ENCODE data around the gene STK39. TPM values are rescaled to one million over a fixed set of nuclear protein-coding genes. Genes with fewer than 3 reads are reported as not detected.

STK39 gene
- polyA plus RNA-seq, 1 donor (not counting 4 experiments of a cell fraction or from before 2014, with no cell fraction given), result 20.7 TPM

DNA sequence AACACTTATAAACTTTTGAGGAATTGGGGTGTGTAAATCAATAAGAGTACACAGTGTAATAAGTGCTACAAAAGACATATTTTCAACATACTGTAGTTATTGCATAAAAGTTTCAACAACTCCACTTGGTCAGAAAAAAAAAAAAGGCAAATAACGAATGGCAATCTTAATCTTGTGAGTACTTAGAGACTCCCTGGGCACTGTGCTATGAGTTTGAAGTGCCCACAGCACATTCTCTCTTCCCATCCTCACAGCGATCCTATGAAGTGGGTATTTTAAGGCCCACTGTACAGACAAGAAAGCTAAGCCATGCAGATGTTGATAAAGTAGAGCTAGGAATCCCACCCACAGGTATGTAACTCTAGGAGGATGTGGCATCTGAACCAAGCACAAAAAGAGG is 112.3 kb downstream of the STK39 start:
- no peaks in the 10 kb centered on the region for H3K9me3 ChIP-seq (ENCODE audit: control insufficient read depth, low read depth, low read length)
- H3K36me3 ChIP-seq (ENCODE audit: control insufficient read depth in 2 of 2, extremely low read depth in 1 of 2, insufficient read depth in 2 of 2, low read length in 2 of 2), result peaks cover 1 to 5% of the 10 kb centered on the region in 2 experiments
- no peak overlapping the region for H2AFZ ChIP-seq (ENCODE audit: control insufficient read depth, low read length)
- no peak for FAIRE-seq
- no peak overlapping the region for H3K27ac ChIP-seq (ENCODE audit: control insufficient read depth, insufficient read depth, low read length)
- no peaks in the 10 kb centered on the region for H3K27me3 ChIP-seq (ENCODE audit: control insufficient read depth, extremely low read depth, insufficient read depth, low read length)
- H4K20me1 ChIP-seq (ENCODE audit: control insufficient read depth, extremely low read depth, insufficient read depth, low read length), result no peaks in the 10 kb centered on the region
- no peaks in the 10 kb centered on the region for H3K79me2 ChIP-seq (ENCODE audit: control insufficient read depth, insufficient read depth, low read length)
- H3K4me2 ChIP-seq (ENCODE audit: control insufficient read depth, extremely low read depth, insufficient read depth, low read depth, low read length), result no peak overlapping the region
- H3K9ac ChIP-seq (ENCODE audit: control insufficient read depth, extremely low read depth, insufficient read depth, low read length), result no peak overlapping the region
- TF ChIP-seq EZH2 (IDR thresholded peaks at IDR 0.05; ENCODE audit: low read length), result no peak
- TF ChIP-seq, protein P1, sequence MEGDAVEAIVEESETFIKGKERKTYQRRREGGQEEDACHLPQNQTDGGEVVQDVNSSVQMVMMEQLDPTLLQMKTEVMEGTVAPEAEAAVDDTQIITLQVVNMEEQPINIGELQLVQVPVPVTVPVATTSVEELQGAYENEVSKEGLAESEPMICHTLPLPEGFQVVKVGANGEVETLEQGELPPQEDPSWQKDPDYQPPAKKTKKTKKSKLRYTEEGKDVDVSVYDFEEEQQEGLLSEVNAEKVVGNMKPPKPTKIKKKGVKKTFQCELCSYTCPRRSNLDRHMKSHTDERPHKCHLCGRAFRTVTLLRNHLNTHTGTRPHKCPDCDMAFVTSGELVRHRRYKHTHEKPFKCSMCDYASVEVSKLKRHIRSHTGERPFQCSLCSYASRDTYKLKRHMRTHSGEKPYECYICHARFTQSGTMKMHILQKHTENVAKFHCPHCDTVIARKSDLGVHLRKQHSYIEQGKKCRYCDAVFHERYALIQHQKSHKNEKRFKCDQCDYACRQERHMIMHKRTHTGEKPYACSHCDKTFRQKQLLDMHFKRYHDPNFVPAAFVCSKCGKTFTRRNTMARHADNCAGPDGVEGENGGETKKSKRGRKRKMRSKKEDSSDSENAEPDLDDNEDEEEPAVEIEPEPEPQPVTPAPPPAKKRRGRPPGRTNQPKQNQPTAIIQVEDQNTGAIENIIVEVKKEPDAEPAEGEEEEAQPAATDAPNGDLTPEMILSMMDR (optimal IDR thresholded peaks at IDR 0.05 in 1 of 3, IDR thresholded peaks at IDR 0.05 in 1 of 3, conservative IDR thresholded peaks at IDR 0.05 in 1 of 3; ENCODE audit: extremely low read depth in 1 of 3, insufficient read depth in 2 of 3, low read length in 3 of 3), result no peak
- no peaks in the 10 kb centered on the region for H3K9me1 ChIP-seq (ENCODE audit: control insufficient read depth, extremely low read depth, insufficient read depth, low read length)
- H3K4me1 ChIP-seq (ENCODE audit: control insufficient read depth, extremely low read depth, insufficient read depth, low read length), result no peaks in the 10 kb centered on the region
- no peak overlapping the region for H3K4me3 ChIP-seq (ENCODE audit: control insufficient read depth in 2 of 3, extremely low read depth in 1 of 3, insufficient read depth in 2 of 3, low read depth in 1 of 3, low read length in 3 of 3)
- dilution Hi-C loops (cut with MboI; ENCODE audit: extremely low pct_ligation_motif_present, low sequenced_read_pairs), result no loop called here
- DNase-seq (ENCODE audit: low read depth, low spot score), result no peak

DNA sequence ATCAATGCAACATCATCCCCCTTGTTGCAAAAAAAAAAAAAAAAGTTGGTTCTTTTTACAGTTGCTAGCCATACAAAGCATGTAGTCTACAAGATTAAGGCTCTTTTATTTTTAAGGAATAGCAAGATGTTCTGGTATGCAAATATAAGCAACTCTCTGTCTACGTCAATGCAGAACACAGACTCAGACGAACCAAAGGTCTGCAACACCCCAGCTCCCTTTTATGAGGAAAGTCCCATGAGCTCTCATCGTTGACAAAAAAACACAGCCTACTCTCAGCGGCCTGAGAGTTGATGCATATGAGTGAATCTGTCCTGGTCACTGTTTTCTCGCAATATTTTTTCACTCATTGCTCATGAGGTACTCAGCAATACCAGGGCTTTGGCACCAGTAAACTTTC is 112.9 kb downstream of the STK39 start:
- H3K9me1 ChIP-seq (ENCODE audit: control insufficient read depth, extremely low read depth, insufficient read depth, low read length), result no peaks in the 10 kb centered on the region
- no peak overlapping the region for H3K27ac ChIP-seq (ENCODE audit: control insufficient read depth, insufficient read depth, low read length)
- dilution Hi-C loops (cut with MboI; ENCODE audit: extremely low pct_ligation_motif_present, low sequenced_read_pairs), result no loop called here
- H3K4me1 ChIP-seq (ENCODE audit: control insufficient read depth, extremely low read depth, insufficient read depth, low read length), result no peaks in the 10 kb centered on the region
- no peak overlapping the region for H2AFZ ChIP-seq (ENCODE audit: control insufficient read depth, low read length)
- no peak overlapping the region for H3K4me2 ChIP-seq (ENCODE audit: control insufficient read depth, extremely low read depth, insufficient read depth, low read depth, low read length)
- no peaks in the 10 kb centered on the region for H3K79me2 ChIP-seq (ENCODE audit: control insufficient read depth, insufficient read depth, low read length)
- no peak overlapping the region for H3K9ac ChIP-seq (ENCODE audit: control insufficient read depth, extremely low read depth, insufficient read depth, low read length)
- H3K36me3 ChIP-seq (ENCODE audit: control insufficient read depth in 2 of 2, extremely low read depth in 1 of 2, insufficient read depth in 2 of 2, low read length in 2 of 2), result peaks cover 1 to 5% of the 10 kb centered on the region in 2 experiments
- TF ChIP-seq, protein P1 (optimal IDR thresholded peaks at IDR 0.05 in 1 of 3, IDR thresholded peaks at IDR 0.05 in 1 of 3, conservative IDR thresholded peaks at IDR 0.05 in 1 of 3; ENCODE audit: extremely low read depth in 1 of 3, insufficient read depth in 2 of 3, low read length in 3 of 3), result no peak
- no peak for TF ChIP-seq EZH2 (IDR thresholded peaks at IDR 0.05; ENCODE audit: low read length)
- DNase-seq (ENCODE audit: low read depth, low spot score) (no peak), FAIRE-seq (no peak)
- no peaks in the 10 kb centered on the region for H4K20me1 ChIP-seq (ENCODE audit: control insufficient read depth, extremely low read depth, insufficient read depth, low read length)
- H3K4me3 ChIP-seq (ENCODE audit: control insufficient read depth in 2 of 3, extremely low read depth in 1 of 3, insufficient read depth in 2 of 3, low read depth in 1 of 3, low read length in 3 of 3), result no peak overlapping the region
- H3K9me3 ChIP-seq (ENCODE audit: control insufficient read depth, low read depth, low read length), result no peaks in the 10 kb centered on the region
- H3K27me3 ChIP-seq (ENCODE audit: control insufficient read depth, extremely low read depth, insufficient read depth, low read length), result no peaks in the 10 kb centered on the region
